SK-N-SH treated with all-trans-retinoic acid at 6 μM for 48 hours (cell line): ENCODE measurements around the gene FAM83D.

ENCODE experiments used
- ATAC-seq: fragments of 200-7000 bp; cut with Tn5 transposase; 3 replicates; pipeline ENCODE4 v1.9.1; 2020; ENCODE audit warnings: mild to moderate bottlenecking, moderate library complexity
- ARNTL ChIP-seq: fragments of 450-650 bp; formaldehyde crosslinking; IDR thresholded peaks from 2 replicates; pipeline ENCODE4 v1.5.0; 2020; ENCODE audit warnings: low read depth, mild to moderate bottlenecking, moderate library complexity, borderline replicate concordance
- BACH2 ChIP-seq: fragments of 250-450 bp; sonication (Bioruptor Pico); IDR thresholded peaks from 2 replicates; pipeline ENCODE4 v1.9.0; 2021; ENCODE audit warnings: mild to moderate bottlenecking, borderline replicate concordance
- CREB5 ChIP-seq: fragments of 250-450 bp; sonication (Bioruptor Pico); IDR thresholded peaks from 2 replicates; pipeline ENCODE4 v1.5.1; 2020; ENCODE audit warnings: low read depth, mild to moderate bottlenecking, moderate library complexity
- CSDC2 ChIP-seq: fragments of 250-450 bp; sonication (Bioruptor Pico); IDR thresholded peaks from 2 replicates; pipeline ENCODE4 v1.5.0; 2020; ENCODE audit warnings: mild to moderate bottlenecking, moderate library complexity
- CSRNP3 ChIP-seq: fragments of 250-450 bp; sonication (Bioruptor Pico); IDR thresholded peaks from 2 replicates; pipeline ENCODE4 v1.5.1; 2021; ENCODE audit warnings: mild to moderate bottlenecking, moderate library complexity
- OSR1 ChIP-seq: fragments of 250-450 bp; sonication (Bioruptor Pico); IDR thresholded peaks from 2 replicates; pipeline ENCODE4 v1.8.0; 2022; ENCODE audit warnings: moderate library complexity, mild to moderate bottlenecking, inconsistent platforms
- PATZ1 ChIP-seq: fragments of 250-450 bp; sonication (Bioruptor Pico); IDR thresholded peaks from 2 replicates; pipeline ENCODE4 v1.8.0; 2020; ENCODE audit warnings: mild to moderate bottlenecking, moderate library complexity, borderline replicate concordance
- POU6F1 ChIP-seq: fragments of 250-450 bp; sonication (Bioruptor Pico); IDR thresholded peaks from 2 replicates; pipeline ENCODE4 v1.8.0; 2021; ENCODE audit warnings: low read depth, mild to moderate bottlenecking, moderate library complexity, borderline replicate concordance
- PPARA ChIP-seq: fragments of 250-450 bp; sonication (Bioruptor Pico); IDR thresholded peaks from 2 replicates; pipeline ENCODE4 v1.5.0; 2020; ENCODE audit warnings: mild to moderate bottlenecking, borderline replicate concordance
- SNAI2 ChIP-seq: fragments of 250-450 bp; sonication (Bioruptor Pico); IDR thresholded peaks from 2 replicates; pipeline ENCODE4 v1.5.0; 2020; ENCODE audit warnings: mild to moderate bottlenecking, moderate library complexity
- TCF4 ChIP-seq: fragments of 250-450 bp; sonication (Bioruptor Pico); IDR thresholded peaks from 2 replicates; pipeline ENCODE4 v1.8.0; 2021; ENCODE audit warnings: mild to moderate bottlenecking, moderate library complexity, borderline replicate concordance
- TSHZ2 ChIP-seq: fragments of 250-450 bp; sonication (Bioruptor Pico); IDR thresholded peaks from 2 replicates; pipeline ENCODE4 v1.5.0; 2020; ENCODE audit warnings: mild to moderate bottlenecking, moderate library complexity
- ZC3H10 ChIP-seq: fragments of 250-450 bp; sonication (Bioruptor Pico); IDR thresholded peaks from 2 replicates; pipeline ENCODE4 v1.5.1; 2021; ENCODE audit warnings: mild to moderate bottlenecking, moderate library complexity
- ZNF565 ChIP-seq: fragments of 450-650 bp; formaldehyde crosslinking; conservative IDR thresholded peaks from 2 replicates; pipeline ENCODE4 v1.5.0; 2020; ENCODE audit warnings: low read depth, mild to moderate bottlenecking, moderate library complexity
- ZNF70 ChIP-seq: fragments of 450-650 bp; formaldehyde crosslinking; IDR thresholded peaks from 2 replicates; pipeline ENCODE4 v1.5.0; 2020; ENCODE audit warnings: mild to moderate bottlenecking, moderate library complexity
- ZNF8 ChIP-seq: fragments of 450-650 bp; formaldehyde crosslinking; IDR thresholded peaks from 2 replicates; pipeline ENCODE4 v1.5.0; 2020; ENCODE audit warnings: mild to moderate bottlenecking, moderate library complexity

The FAM83D gene

GRCh38 chr20:38918172-38918571 lies 8.0 kb upstream of the FAM83D start:
- ATAC-seq, result no peak
- TF ChIP-seq POU6F1 (CRISPR knock-in tag), result no peak
- no peak for TF ChIP-seq ZC3H10 (CRISPR knock-in tag)
- no peak for TF ChIP-seq TCF4 (CRISPR knock-in tag)
- no peak for TF ChIP-seq ZNF8 (CRISPR knock-in tag)
- no peak for TF ChIP-seq ZNF565 (CRISPR knock-in tag)
- TF ChIP-seq BACH2, result no peak
- no peak for TF ChIP-seq PATZ1

- TF ChIP-seq POU6F1 (CRISPR knock-in tag), result no peak
- no peak for TF ChIP-seq ZC3H10 (CRISPR knock-in tag)
- no peak for TF ChIP-seq PPARA (CRISPR knock-in tag)
- no peak for TF ChIP-seq CREB5
- TF ChIP-seq ARNTL (CRISPR knock-in tag), result no peak
- TF ChIP-seq SNAI2 (CRISPR knock-in tag), result no peak
- TF ChIP-seq PATZ1, result no peak
- TF ChIP-seq ZNF8 (CRISPR knock-in tag), result no peak
- TF ChIP-seq CSRNP3 (CRISPR knock-in tag), result no peak
- no peak for ATAC-seq
These were observed 6.5 kb upstream of the FAM83D start for GRCh38 chr20:38919683-38920082.

- TF ChIP-seq CSDC2 (CRISPR knock-in tag) (no peak), ZNF70 (no peak), CREB5 (no peak), ZNF8 (CRISPR knock-in tag) (no peak), TSHZ2 (CRISPR knock-in tag) (no peak), OSR1 (CRISPR knock-in tag) (no peak), POU6F1 (CRISPR knock-in tag) (no peak), SNAI2 (CRISPR knock-in tag) (no peak), ZNF565 (CRISPR knock-in tag) (no peak)
- no peak for ATAC-seq
These were observed 5.8 kb upstream of the FAM83D start for GRCh38 chr20:38920411-38920810.
